ENCODE results near the gene FAM120B.

The FAM120B gene

DNA sequence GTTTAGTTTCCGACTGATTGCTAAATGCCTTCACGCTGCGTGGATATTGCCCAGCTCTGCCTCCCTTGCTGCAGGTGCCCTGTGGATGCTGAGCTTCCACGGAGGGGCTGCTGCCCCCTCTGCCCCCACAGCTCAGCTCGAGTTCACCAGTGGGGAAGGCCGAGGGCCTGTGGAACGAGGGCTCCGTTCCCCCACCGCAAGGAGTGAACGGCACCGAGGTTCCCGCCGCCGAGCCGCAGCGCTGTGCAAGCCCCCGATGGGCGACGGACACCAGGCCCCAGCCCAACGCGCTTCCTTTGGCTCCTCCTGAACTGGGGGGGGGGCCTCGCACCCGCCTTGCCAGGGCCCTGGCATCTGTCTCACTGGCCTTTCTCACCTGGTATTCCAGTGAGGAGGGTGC, 33.4 kb upstream of the FAM120B start:
- no peak for DNase-seq

DNA sequence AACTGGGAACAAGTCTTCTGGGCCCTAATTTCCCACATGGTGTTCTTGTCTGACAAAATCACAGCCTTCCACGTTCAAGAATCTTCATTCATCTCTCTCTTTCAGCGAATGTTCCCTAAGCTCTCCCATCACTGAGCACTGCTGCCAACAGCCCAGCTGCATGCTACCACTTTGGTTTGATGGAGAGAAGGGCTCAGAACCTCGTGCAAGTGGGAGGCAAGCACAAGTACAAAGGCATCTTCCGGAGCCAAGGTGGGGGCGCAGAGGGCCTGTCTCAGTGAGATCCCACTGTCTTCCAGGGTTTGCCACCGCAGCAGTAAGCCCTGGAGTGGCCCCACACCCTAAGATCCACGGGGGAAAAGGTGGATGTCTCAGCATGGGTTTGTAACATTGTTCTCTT, 32.9 kb upstream of the FAM120B start:
- no peak for DNase-seq

DNA sequence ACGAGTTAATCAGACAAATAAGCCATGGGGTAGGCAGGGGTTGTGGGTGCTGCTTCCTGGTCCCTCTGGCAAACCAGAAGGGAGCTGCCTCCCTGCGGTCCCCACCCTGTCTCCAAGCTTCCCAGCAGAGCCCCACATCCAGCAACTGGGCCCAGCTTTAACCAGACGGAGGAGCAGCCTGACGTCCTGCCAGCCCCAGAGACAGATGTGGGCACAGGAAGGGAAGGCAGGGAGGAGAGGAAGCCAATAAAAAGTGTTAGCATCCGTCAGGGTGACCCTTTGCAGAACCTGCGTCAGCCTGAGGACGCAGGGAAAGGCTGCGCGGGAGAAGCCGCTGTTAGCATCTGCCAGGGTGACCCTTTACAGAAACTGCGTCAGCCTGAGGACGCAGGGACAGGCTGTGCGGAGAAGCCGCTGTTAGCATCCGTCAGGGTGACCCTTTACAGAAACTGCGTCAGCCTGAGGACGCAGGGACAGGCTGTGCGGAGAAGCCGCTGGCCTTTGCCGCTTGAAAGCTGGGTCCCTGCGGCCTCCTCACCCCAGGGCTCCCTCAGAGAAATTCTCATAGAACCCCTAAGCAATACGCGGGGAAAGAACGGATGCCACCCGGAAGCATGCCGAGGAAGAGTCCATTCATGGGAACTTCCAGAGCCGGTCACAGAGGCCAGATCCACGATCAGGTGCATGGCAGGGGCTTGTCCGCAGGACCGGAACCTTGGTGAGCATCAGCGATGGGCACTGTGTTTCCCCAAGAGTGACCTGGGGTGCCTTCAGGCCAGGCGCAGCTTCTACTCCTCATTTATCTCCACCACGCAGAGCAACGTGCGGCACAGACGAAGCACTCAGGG, 31.6 kb upstream of the FAM120B start:
- DNase-seq = no peak

DNA sequence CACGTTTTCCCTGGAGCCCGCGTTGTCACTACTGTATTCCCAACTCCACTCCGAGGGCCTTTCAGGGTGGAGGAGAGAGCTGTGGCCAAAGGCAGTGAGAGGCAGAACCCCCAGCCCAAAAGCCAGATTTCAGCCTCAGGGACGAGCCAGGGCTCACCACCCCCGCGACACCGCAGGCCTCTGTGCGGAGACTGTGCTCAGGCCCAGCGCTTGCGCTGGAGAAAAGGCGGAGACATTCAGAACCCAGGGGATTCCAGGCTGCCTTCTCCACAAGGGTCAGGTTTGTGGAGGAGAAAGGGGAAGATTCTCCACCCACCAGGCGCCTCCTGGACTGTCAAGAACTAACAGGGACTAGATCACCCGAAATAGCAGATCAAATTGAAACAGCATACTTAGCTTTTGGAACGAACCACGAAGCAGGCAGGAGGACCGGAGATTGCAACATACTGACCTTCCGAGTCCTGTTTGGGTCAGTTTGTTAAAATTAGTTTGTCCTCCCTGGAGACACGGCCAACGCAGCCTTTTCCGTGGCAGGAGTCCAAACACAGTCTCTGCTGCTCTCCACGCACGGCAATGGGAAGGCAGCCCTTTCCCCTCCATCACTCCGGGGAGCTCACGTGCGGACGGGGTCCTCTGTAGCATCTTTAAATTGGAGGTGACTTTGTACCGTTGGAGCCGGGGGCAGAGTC, 30.0 kb upstream of the FAM120B start:
- no peak for DNase-seq

DNA sequence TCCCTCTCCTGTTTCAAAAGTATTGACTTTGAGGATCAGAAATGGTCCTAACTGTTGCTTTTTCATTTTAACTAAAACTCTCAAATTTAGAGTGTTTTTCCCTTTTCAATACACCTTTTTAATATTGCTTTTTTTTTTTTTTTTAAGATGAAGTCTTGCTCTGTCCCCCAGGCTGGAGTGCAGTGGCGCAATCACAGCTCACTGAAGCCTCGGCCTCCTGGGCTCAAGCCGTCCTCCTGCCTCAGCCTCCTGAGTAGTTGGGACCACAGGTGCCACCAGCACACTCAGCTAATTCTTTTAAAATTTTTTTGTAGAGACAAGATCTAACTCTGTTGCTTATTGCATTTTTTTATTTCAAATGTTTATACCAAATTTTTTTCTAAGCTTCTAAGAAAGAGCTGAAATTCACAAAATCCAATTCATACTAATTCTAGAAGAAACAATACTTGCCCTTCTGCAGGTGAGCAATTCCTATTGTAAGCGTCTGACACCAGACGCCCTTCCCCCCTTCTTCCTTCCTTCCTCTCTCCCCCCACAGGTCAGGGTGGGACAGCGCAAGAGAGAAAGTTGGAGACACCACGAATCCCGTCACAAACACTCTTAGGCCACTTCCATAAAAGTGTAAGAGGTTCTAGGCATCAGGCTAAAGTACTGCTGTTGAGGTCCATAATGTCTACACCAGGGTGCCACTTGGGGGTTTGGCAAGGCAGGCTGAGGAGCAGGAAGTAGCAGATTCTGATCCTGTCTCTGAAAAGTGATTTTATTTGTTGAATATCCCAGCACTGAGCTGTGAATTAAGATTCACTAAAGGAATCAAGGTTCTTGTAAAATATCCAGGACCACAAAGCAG, 28.4 kb upstream of the FAM120B start:
- DNase-seq = no peak

DNA sequence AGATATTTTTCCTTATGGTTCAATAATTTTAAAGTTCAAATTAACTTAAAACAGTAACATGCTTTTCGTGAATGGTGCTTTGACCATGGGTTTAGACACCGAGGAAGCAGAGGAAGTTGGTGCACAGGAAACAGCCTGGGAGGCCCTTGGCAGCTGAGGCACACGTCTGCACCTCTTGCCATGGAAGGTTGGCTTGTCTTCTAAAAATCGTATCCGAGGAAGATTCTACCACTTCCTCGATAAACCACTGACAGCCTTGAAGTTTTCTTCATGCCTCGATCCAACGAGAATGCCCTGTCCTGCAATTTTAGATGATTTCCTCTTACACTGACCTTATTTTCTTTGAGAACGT, 27.8 kb upstream of the FAM120B start:
- DNase-seq = no peak

DNA sequence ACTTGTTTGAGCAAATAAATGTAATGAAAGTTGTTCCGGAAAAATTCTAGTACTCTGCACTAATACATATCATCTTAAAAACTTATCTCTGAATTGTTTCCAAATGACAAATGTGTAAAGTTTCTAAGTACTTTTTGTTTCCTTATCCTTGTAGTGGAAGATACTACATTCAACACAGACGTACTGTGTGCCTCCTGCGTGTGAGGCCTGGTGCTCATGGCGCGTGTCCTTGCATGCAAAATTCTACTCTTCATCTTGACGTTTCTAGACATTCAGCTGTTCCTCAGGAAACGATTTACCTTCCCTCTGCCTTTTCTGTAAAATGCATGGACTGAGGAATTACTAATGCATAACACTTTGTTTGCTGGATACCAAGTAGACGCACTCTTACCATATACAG, 27.1 kb upstream of the FAM120B start:
- DNase-seq = no peak

DNA sequence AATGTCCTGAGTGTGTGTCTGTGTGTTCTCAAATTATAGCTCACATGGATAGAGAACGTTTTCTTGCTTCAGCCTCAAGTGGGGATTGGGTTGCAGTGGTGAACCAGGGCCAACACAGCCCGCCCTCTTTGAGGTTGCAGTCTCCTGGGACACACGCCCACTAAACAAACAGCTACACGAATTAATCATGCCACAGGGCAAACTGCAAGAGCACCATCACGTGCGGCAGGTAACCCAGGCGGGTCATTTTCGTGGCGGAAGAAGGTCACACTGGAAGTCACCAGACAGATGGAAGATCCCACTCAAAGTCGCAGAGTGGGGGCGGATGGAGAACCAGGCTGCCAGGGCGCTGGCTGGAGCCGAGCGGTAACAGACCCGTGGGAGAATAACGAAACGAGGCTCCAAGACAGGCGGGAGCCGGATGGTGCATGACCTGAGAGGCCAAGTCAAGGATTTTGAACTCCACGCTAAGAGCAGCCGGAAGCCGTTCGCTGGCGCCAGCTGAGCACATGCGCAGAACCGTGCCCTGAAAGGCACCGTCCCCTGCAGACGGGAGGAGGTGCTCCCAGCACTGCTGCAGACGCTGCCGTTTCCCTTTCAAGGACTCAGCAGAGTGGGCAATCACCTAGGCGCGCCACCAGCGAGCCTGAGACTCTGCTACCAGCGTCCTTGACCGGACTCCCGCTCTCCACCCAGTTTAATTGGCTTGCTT, 26.4 kb upstream of the FAM120B start:
- DNase-seq = peak; percentile 58

DNA sequence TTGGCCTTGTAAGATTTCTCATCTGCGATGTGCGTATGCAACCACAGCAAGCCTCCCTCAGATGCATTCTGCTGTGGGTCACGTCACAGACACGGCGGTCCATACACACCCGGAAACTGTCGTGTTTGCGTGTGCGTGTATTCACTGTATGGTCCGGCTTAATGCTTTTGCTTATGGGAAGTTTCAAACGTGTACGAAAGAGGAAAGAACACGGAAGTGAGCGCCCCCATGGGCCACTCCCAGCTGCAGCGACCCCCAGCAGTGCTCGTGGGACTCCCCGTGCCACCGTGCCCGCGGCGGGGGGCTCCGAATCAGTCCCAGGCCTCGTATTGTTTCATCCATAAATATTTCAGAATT, 25.9 kb upstream of the FAM120B start:
- no peak for DNase-seq

DNA sequence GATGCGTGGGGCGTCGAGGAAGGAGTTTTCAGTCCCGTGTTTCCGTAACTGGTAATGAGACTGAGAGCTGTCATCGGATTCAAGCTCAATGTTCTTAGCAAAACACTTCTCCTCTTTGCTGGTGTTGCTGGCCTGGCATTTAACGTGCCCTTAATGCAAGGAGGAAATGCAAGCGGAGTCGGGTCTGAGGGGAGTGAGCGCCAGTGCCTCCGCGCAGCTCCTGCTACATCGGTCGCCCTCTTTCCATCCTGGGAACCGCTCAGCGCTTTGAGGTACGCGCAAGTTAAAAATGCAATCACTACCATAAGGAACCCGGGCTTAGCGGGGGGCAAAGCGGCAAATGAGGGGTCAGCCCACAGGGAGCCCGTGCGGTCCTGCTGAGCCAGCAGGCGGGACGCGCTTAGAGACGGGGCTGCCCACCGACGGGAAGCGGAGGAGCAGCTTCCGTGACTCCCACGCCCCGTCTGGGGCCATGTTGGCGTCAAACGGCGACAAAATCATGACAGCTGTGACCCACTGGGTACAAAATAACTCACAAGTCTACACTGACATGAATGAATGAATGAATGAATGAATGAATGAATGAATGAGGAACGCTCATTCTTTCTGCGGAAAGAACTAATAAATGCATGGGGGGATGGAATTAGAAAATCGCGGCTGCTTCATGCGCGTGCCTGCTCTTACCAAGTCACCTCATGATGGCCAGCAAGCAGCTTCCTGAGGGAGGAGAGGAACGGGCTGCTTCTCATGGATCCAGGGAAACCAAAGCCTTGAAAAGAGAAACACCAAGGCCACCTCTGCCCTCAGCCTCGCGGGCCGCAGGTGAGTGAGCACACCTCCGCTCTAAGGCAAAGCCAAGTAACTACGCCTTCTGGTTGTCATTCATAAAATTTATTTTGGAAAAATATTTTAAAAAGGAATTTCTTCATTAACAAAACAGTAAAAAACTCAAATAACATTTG, 24.9 kb upstream of the FAM120B start:
- DNase-seq = no peak

DNA sequence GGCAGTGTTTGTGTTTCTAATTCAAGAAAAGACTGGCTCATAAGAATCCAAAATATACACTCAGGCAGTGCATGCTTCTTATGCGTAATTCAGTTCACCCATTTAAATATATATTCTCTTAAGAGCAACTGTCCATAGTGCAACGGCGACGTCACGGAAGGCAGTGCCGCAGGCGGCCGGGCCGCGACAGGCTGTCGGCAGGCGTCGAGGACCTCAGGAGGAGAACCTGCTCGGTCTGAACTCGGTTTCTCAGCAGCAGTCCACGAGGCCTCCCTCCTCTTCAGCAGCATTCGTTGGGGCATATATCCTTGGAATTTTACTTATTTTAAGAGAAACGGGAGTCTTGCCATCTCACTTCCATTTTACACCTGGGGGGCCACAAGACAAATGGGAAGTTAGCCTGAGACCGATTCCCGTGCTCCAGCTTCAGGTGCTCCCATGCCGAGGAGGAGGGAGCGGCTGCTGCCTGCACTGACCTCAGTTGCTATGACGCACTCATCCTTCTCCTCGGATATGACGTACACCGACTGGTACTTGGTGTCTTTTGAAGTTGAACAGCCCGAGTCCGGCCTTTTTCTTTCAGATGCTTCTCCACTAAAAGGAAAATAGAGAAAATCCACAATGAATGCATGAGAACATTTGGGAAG, 23.9 kb upstream of the FAM120B start:
- DNase-seq = no peak

DNA sequence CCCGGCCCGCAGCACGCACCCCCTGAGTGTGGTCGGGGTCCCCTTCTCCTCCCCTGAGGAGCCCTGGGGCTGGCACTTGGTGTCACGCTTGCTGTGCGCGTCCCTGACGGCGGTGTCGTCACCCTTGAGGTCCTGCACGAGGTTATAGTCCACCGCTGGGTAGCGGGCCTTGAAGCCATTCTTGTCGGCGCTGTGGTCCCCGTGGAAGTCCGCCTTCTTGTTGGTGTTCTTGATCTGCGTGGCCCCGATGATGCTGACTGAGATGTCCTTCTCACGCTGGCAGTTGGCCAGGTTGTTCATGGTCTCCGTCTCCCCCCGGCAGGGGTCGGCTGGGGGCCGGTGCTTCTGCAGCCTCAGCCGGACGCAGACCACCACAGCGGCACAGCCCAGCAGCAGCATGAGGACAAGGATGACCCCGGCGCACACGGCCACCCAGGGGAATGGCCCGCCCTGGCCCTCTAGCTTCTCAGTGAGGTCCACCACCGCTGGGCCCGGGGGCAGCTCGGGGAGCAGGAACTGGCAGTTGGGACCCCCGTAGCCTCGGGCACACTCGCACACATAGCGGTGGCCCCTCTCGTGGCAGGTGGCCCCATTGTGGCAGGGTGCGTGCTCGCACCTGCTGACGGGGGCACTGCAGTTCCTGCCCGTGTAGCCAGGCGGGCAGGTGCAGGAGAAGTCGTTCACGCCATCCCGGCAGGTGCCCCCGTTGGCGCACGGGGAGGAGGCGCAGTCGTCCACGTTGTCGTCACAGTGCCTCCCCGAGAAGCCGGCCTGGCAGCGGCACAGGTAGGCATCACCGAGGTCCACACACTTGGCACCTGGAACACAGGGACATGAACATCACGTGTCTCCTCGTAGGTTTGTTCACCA, 23.1 kb upstream of the FAM120B start:
- DNase-seq = no peak

DNA sequence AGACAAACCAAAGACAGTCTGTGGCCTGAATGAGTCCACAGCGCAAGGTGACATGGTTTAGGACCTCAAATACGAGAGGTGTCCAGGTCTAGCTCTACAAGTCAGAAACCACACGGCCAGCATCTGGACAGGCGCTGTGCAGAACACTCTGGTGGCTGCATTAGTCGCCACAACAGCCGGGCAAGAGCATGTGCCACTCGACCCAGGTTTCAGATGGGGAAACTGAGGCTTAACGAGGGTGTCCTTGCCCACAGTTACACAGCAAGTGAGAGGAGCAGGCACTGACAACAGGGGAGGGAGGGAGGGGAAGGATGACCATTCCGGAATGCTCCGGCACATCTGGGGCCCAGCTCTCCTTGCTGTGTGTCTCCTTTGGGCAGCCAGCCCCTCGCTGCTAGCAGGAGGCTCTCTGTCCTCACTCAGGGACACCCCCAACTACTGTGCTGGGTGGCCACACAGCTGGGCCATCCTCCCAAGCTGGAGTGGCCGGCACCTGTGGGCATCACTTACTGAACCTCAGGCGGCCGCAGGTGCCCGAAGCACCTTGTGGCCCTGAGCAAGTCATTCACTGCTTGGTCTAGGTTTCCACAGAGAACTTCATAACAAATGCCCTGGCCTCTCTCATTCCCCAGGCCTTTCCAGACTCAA, 22.3 kb upstream of the FAM120B start:
- DNase-seq = no peak

DNA sequence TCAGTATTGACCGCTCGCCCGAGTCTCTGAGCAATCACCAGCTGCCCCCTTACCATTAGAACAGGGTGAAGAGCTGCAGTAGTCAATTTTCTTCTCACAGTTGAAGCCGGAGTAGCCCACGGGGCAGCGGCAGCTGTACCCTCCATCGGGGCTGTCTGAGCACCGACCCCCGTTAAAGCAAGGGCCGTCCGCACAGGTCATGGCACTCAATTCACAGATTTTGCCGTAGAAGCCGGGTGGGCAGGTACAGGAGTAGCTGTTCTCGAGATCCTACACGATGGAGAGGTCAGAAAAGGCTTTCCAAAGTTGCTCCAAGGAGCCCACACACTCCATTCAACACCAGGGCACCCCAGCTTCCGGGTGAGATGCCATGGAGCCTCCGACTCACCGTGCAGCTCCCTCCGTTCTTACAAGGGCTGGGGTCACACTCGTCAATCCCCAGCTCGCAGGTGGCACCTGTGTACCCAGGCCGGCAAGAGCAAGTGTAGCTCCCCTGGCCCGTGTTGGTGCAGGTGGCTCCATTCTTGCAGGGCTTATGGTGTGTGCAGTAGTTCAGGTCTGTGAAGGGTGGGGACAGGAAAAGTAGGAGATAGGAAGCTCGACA, 21.6 kb upstream of the FAM120B start:
- DNase-seq = no peak

DNA sequence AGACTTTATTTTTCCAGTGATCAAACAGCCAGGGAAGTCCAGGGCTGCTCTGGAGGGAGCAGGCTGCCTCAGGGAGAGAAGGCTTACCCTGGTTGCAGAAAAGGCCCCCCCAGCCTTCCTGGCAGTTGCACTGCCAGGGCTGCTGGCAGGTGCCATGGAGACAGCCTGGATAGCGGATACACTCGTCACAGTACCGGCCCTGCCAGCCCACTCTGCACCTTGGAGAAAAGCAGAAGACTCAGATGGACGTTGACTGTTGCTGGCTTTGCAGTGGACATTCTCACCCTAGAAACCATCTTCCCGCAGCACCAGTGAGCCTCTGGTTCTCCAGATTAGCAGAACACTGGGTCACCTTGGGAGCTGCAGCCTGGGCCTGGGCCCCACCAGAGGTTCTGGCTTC, 21.1 kb upstream of the FAM120B start:
- no peak for DNase-seq

DNA sequence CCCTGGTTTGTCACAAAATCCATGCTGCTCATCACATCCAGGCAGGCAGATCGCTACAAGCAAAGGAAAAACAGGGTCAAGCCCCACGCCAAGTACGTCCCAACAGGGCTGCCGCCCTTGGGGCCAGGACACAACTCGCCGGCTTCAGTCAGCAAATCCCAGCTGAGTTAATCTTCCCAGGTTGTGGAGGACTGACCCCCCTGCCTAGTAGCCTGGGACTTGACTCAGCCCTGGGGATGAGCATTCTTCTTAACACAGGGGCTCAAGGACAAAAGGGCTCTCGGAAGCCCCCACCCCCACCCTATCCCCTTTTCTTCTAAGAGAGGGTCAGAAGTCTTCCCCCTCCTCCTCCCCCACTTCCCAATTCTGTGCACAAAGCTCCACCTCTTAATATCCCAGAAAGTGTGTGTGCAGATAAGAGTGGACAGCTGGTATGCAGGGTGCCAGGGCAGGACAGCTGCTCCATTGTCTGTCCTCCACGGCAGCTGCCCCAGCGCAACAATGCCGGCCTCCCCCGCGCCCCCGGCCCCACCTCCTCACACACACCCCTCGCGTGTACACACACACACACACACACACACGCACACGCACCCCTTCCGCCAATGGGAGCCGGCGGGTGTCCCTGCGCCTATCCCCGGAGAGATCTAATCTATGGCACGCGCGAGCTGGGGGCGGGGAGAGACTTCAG, 20.2 kb upstream of the FAM120B start:
- no peak for DNase-seq

DNA sequence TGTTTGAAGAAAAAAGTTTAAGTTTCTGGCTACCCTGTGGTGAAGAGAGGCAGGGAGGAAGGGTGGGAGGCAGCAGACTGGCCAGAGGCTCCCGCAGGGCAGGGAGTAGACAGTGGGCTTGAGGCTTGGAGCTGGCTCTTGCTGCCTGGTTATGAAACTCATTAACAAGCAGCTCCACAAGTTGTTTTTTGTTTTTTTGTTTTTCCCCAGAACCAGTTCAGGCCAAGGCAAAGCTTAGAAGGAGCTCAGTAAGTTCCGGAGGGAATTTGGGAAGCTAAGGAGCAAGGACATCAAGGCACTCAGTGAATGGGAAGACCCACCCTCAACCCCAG, 19.7 kb upstream of the FAM120B start:
- no peak for DNase-seq

DNA sequence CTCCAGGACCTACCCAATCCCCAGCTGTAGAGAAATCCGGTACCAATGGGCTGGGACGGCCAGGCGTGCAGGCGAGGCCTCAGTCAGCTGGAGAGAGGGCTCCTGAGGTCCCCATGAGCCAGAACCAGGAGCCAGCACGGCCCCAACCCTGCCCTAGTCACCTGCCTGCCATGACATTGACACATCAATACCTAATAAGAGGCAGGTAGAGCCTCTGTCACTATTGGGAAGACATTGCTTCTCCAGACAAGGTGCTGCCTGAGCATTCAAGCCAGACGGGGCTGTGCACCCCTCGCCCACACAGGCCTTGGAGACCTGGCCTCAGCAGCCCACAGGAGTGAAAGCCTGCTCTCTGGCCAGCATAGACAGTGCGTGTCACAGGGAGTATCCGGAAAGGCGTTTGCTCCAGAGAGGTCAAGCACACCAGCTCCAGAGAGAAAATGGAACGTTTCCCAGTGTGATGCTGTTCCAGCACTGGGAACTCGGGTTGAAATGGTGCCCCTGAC, 19.1 kb upstream of the FAM120B start:
- DNase-seq = no peak
